Stimulated activated CD8-positive, alpha-beta memory T cell treated with anti-CD3 and anti-CD28 coated beads, Interleukin-2, amount 100 ng/mL, for 1 hour (primary cell): ENCODE results near the gene HOXA11.

Experiments used
- DNase-seq, 2 donors: peaks; one replicate each; pipeline ENCODE4 v3.0.0-alpha.2; 2020; ENCODE audit warnings: low read depth in 2 of 2

Gene HOXA11

DNA sequence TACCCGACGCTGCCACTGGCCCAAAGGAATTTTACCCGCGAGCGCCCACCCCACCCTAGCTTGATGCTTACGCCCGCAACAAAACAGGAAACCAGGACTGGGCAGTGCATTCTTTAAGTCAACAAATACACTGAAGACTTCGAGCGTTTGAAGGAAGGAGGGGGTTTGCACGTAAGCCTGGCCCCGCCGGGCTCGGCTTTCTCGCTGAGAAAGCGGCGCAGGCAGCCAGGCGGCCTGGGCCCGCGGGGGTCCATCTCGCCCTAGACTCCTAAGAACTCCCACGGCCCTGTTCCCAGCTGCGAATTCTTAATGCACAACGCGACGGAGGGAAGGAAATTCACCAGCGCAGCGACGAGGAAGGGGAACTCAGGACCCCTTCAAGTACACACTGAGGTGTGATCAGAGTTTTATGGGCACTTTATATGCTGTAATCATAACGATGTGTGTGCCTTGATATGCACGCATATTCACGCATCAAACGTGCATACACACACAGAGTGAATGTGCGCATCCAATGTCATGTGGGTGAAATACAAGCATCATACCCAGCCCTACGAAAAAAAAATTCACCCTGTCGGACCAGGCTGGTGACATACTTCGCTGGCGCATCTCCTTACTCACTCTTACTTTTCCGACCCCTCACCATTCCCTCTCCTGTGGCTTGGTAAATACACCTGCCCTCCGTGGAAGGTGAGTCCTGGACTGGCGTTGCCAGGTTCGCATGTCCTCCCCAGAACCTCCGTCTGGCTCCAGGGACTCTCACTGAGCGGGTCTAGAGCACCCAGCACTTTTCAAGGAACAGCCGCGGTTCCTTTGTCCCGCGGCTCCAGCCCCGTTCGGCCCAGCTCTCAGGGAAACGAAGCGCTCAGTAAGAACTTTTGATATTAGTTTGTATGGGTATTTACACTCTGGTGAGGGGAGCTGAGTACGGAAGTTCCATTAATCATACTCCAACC is 20.6 kb upstream of the HOXA11 start:
- DNase-seq: no peak

DNA sequence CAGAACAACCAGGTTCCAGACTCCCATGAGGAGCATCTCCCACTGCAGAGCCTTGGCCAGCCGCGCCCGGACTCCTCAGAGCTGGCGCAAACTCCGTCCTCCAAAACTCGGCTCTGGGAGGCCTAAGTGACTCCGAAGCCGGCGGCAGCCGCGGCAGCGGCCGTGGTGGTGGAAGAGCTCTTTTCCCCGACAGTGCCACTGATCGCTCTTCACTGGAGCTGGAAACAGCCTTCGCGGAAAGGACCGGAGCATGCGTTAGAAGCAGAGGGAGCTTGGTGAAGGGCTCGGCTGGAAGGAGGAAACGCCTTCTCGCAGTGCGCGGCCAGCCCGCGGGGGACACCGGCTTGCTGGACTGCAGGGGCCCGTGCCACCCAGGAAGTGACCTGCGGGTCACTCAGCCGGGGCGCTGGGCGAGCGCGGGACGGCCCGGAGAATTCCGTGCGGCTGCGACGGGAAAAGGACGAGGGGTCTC is 19.9 kb upstream of the HOXA11 start:
- no peak for DNase-seq

DNA sequence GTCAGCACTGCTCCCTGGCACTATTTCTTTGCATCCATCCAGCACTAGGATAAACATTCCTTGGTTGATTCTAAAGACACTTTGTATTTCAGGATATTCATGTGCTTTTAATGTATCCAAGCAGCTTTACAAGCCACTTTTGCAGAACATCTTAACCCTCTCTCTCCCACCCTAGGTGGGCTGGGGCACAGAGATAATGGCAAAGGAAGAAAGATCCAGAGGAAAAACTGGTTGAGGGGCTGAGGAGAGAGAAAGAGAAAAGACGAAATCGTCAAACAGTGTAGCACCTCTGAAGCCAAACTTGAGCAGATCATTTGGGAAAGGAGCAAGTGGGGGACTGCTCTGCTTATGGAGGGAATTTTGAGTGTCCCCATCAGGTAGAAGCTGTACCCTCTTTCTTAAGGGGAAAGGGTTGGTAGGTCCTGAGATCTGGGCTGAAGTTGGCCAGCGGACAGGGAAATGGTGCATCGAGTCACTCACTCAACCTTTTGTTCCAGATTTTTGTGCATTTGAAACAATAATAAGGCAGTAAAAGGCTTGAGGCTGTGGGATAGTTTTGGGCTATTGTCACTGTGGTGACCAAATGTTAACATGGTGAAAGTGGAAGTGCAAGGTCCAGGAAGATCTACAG is 19.0 kb upstream of the HOXA11 start:
- DNase-seq: no peak

DNA sequence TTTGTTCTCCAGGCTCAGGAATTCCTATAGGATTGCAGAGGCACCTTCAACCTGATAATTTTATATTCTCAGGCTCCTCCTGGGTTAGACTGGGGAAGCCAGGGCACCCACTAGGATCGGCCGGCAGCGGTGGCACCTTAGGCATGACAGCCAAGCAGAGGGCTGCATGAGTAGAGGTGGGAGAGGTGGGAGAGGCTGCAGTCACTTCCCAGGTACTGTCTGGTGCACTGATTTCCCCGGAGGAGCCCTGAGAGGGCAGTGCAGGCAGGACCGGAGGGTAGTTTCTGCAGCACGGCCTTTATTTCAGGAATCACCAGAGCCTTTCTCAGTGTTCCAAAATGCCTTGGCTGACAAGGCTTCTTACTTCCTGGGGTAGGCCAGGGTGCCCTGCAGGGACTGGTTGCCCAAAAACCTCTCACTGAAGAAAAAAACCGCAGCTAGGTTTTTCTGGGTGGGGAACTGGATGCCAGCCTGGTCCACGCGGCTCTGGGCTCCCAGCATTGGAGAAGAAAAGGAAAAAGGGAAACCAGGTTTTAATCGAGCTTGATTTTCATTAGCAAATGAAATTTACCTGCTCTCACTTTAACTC is 18.4 kb upstream of the HOXA11 start:
- DNase-seq: no peak

DNA sequence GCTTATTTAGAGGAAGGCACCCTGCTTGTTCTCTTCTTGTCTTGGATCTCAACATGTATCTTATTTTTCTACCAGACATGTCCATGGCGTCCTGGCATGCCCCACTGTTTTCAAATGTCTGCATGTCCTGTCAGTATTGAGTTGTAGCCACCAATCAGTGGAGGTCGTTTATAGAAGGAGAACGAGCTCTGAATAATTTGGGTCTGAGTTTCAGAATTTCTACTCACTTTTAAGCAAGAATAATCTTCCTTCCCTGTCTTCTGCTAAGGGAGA is 17.8 kb upstream of the HOXA11 start:
- DNase-seq: no peak

DNA sequence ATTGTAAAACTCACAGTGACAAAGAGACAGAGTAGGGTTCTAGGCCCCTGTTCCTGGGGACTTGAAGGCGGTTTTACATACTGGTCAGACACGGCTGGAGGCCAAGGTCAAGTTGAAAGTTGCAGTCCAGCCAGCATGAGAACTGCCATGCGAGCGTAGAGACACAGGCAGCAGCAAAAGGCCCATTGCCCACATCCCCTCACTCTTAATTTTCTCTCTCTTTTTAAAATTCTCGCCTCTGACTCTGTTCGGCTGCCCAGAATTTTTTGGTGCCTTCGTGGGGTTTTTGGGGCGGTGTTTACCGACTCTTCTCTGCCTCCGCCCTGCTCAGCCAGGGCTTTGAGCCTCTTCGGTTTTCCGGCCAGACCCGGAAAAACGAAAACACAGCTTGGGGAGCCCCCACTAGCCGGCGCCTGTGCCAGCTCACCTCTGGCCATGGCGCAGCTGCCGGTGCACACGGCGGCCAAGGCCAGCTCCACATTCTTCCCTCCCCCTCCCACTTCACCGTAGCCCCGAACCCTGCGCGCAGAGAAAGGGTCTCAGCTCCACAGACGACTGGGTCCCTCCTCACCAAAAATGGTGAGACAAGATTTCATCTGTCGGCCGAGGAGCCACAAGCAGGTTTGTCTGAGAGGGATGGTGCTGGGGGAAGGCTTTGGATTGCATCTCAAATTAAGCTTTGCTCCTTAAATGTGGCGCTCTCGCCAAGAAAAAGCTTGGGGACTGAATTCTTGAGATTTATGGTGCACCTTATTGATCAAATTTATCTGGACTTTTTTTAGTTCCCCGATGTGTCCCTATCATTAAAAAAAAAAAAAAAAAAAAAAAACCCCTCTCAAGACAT is 17.2 kb upstream of the HOXA11 start:
- no peak for DNase-seq

DNA sequence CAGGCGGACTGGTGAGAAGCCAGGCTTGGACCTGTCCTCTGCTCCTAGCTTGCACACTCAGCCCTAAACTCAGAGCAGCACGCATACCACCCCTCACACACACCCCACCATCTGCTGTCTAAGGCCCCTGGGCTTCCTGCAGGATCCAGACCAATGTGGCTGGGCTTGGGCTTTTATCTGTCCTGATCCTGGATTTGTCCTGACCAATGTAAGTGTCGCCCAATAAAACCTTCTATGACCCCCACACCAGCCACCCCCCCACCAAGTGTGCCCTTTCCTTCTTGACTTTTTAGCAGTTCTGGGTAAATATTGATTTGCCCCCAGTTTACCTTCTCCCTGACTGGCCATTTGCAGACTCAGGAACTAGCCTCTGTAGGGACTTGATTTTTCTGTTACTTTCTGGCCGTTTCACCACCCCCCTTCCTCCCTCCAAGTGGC is 16.6 kb upstream of the HOXA11 start:
- no peak for DNase-seq

DNA sequence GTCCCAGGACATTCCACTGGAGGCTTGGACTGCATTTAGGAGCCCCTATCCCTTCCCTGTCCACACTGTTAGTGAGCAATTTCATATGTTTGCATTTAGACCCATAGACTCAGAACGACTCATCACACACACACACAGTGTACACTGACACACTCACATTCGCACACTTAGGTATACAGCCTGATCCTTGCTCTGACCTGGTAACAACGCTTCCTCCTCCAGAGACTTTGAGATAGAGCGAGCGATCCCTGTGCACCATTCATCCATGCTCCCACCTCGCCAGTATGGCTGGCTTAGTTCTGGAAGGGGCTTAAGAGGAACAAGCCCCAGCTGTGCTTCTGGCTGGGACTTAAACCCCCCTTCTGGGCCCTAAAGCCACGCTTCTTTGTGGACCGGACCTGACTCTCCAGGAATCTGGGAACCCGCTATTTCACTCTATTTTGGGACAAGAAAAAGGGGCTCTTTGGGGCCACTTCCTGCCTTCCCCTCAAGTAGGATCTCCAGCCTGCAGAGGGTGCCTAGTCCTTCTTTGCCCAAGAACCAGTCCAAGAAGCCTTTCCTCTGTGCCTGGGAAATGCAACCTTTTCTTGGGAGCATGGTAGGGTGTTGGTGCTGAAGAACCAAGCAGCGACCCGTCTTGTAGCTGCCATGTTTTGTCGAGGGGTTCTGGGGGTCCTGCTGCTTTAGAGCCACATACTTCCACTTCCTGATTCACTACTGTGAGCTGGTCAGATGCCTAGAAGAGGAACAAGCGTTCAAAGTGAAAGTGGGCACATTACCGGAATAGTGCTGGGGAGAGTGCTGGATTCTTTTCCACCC is 15.9 kb upstream of the HOXA11 start:
- DNase-seq: no peak

DNA sequence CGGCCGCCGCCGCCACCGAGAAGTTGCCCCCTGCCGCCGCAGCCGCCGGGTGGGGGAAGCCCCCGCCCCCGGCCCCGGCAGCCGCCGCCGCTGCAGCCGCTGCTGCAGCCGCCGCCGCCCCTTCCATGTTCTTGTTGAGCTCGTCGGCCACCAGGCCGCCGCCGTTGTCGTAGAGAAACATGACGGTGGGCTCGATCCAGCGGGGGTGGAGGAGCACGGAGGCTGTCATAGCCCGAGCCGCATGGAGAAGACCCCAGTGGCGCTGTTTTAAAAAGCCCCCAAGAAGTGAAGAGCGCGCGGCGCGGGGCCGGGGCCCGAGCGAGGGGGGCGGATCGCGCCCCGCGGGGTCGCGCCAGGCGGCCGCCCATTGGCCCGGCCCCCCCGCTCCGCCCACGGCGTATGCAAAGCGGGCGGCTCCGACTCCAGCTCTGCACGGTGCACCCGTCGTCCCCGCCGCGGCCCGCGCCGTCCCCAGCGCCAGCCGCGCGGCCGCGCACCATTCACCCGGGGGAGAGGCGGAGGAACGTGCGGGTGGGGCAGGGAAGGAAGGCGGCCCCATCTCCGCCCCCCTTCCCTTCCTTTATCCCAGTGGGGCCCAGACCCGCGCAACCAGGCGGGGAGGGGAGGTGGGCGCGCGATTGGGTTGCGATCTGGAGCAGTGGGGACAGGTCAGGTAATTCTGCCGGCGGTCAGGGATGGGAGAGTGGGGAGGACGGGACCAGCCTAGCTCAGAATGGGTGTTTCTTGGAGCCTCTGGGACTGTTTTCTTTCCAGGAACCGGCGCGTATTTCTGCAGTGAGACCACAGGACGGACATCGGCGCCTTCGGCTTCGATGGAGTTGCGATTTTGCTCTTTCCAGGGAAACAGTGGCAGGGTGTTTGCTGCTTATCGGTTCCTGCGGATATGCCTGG is 15.1 kb upstream of the HOXA11 start, which contains the start of gene HOXA13:
Gene HOXA13, minus strand, starts transcription at position 243 of the 912 bp plus-strand sequence. Its CDS starts 14 bp downstream, at position 229.
- DNase-seq: no peak

DNA sequence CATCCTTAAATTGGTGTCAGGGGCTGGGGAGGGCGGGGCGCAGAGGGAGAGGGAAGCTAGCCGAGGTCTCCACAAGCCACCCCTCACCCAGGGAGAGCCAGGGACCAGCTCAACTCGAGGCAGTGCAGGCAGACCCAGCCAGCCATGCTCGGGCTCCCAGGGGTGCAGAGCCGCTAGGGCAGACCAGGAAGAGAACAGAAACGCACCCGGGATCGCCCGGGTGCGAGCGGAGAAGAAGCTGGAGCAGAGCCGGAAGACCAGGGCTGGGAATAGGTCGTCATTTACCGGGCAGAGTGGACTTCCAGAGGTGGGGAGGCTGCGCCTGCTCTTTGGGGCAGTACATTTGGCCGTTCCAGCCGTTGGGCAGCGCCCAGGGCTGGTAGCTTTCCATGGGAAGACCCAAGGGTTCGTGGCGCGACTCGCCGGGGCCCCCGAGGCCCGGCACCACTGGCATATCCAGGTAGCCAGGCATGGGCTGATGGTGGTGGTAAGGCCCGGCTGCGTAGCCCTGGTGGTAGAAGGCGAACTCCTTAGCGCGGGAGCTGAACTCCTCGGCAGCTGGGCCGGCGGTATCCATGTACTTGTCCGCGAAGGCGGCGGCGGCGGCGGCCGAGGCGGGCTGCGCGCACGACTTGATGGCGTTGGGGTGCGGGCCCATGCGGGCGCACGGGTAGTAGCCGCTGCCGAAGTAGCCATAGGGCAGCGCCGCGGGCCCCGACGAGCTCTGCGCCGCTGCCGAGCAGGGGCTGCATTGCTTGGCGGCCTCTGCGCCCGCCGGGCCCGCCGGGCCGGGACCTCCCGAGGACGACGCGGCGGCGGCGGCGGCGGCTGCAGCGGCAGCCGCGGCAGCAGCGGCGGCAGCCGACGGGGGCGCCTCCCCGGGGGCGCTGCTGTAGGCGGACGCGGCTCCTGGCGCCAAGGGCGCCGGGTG is 14.1 kb upstream of the HOXA11 start:
- DNase-seq: no peak

DNA sequence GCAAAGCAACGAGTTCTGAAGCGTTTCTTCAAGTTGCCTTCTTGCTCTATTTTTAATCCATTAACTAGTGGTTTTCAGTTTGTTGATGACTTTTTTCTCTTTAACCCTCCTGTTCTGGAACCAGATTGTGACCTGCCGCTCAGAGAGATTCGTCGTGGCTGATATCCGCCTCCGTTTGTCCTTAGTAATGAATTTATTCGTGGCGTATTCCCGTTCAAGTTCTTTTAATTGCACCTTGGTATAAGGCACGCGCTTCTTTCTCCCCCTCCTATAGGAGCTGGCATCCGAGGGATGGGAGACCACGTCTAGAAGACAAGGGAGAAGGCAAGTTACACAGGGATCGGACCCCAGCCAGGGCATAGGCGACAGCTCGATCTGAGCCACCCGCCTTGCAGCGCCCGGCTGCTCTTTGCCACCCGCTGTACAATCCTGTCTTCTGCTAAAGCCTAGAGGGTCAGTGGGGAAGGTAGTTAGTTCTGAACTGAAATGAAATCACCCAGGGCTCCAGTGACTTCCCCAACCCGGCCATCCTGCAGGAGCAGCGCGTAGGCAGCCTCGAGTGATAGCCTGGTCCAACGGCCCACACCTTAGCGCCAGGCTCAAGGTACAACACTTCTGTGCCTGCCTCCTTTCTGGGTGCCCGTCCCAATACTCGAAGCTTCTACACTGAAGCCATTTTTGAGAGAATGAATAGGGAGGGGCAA is 13.3 kb upstream of the HOXA11 start:
- no peak for DNase-seq

DNA sequence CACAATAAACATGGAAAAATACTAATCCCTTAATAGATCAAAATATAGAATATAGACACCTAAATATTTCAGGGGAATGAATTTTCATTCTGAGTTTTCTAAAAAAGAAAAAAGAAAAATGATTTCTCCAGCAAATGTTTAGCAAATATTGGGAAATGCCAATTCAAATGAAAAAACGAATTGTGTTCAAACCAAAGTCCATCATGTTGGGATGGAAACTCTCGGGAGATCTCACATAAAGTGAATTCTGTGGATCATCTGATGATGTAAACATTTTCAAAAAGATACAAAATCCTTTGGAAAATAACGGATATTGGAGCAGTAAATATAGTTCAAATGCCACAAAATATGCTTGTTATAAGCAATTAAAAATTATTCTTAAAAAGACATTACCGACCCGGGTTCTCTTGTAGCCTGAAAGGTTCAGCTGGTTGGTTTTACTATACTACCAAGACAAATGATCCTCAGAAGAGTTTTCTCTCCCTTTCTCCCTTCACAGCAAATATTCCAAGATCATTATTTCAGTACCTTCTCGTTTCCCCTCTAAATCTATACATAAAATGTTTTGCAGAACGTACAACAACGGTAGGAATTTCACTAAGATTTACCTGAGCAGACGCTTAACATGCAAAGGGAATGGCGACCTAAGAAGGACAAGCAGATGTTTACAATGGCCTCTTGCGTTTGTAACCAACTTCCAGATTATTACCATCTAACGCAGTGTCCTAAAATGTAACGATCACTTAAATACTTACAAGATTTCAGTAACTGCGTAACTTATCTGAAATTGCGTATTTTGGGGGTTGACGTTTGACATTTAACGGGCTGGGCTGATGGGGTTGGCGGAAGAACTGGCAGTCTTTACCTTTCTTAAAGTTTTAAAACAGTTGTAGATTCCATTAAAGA is 12.4 kb upstream of the HOXA11 start:
- DNase-seq: no peak

DNA sequence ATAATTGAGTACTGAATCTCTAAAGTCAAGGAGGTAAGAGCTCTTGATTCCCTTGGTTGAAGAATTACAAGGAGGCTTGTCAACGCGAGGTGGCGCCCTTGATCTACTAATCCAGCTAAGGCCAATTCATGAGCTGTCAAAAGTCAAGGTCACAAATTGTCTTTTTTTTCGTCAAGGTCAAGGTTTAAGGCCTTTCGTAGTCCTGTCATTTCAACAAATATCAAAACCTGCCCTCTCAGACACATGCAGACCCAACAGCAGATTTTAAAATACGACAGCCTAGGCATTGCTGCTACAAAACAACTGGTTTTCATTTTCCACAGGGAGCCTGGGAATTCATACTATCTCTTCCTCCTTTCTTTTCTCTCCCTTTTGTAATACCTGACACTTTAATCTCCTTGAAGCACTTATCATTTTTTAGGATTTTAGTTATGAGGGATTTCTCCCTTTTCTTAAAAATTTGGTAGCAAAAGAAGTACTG is 11.3 kb upstream of the HOXA11 start:
- DNase-seq: peak; percentile 56 to 68

DNA sequence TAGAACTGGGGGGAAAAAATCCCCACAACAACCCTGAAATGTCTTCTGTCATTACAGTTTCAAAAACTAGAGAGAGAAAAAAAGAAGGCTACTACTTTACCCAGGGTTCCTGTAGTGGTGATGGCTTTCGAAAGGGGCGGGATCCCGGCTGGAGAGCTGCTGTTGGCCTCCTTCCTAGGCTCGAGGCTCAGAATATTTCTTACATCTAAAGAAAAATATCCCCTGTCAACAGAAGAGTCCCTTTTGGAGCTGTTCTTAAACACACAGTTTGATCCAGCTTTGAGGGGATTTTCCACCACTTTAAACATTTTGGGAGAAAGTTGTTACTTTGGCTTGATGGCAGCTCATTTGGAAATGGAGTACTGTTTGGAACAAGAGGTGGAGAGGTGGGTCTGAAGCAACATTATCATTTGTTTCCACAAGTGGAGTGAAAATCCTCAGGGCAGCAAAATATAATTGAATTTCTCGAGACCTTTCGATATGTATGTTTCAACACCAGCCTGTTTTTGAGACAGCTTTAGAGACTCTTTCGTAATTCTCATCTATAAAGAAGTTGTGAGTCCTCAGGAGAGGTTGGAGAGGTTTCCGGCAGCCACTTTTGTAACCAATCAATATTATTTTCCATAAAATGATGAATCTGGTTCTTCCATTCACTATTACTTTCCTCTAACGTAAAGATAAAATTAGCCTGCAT is 9.8 kb upstream of the HOXA11 start:
- DNase-seq: no peak

DNA sequence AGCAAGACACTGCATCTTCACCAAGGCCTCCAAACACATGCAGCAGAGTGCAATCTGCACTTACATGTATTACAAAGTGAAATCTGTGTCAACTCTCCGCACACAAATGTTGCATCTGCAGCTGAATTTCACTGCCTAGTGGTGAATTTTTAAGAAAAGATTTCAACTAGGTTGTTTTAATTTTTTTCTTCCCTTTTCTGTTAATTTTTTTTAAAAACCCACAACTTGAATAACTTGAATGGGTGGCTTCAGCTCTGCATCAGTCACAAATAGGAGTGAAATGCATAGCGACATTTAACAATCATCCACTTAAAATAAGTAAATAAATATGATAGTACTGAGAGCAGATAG is 8.9 kb upstream of the HOXA11 start:
- no peak for DNase-seq

DNA sequence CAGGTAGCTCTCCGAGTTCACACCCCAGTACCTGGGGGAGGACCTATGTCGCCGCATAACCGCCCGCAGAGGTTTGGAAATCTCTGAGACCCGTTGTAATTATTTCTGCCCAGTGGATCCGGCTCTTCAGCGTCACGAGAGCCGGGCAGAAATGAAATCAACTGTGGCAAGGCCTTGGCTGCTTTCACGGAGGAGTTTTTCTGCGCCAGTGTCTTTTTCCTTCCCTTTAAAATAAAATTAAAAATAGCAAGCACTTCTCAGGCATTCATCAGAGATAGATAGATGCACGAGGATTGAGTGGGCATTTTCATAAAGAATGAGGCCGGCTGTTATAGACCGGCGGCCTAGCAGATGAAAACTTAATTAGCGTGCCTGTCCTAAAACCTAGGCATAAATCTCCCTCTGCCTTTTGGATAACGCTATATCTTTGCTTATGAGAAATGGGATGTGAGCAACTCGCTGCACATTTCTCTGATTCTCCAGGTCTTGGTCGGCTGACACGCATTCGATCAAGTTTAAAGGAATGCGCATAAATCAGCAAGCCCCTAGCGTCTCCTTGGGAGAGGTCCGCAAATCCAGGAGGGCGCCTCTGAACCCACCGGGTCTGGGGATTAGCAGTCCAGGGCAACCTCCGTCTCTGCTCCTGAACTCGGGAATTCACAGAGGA is 8.4 kb upstream of the HOXA11 start:
- DNase-seq: no peak
